GM21717 (cell line): ENCODE data around the gene RBM18.

Source experiments
- ATAC-seq: cut with Tn5 transposase; IDR thresholded peaks from one replicate; pipeline ENCODE4 v1.9.1; 2021; ENCODE audit warnings: mild to moderate bottlenecking, moderate library complexity; ENCODE audit not compliant: unreplicated experiment

RBM18 gene

GRCh38 chr9:122261469-122261881, 3.2 kb downstream of the RBM18 start:
- ATAC-seq = no peak

- no peak for ATAC-seq
Measured at GRCh38 chr9:122258886-122259415, 5.7 kb downstream of the RBM18 start.

DNA sequence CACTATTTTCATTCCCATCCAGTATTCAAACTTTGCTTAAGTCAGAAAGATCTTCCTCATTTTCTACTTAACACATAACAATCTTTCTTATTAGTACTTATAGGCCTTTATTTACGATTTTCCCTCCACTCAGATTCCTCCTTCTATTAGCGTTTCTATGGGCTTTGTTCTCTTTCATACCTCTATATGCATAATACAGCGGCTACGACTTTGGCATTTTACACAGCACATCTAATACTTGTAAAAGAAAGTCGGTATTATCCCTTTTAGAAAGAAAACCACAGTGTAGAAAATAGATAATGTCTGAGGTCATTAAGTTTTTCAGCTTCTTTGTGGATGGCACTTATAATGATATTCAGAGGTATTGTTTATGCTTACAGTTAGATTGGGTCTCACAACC, 8.4 kb downstream of the RBM18 start:
- ATAC-seq = no peak

- no peak for ATAC-seq
Measured at GRCh38 chr9:122254761-122255160, 9.9 kb downstream of the RBM18 start.

DNA sequence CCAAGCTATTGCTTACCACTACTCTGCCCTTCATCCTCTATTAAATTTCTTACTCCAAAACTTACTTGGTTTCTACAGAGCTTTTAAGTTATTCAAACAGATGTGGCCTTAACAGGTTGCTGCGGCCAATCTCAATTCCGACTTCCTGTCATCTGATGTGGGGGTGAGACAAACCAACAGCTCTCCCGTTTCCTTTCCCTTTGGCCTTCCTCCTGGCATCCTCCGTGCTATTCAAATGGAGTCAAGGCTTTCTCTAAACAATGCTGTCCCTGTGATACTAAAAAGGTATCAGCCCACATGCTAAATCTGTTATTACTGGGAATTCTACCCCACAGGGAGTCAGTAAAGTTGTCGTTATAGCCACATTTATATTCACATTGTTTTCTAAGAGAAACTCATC, 11.8 kb downstream of the RBM18 start:
- ATAC-seq = no peak

DNA sequence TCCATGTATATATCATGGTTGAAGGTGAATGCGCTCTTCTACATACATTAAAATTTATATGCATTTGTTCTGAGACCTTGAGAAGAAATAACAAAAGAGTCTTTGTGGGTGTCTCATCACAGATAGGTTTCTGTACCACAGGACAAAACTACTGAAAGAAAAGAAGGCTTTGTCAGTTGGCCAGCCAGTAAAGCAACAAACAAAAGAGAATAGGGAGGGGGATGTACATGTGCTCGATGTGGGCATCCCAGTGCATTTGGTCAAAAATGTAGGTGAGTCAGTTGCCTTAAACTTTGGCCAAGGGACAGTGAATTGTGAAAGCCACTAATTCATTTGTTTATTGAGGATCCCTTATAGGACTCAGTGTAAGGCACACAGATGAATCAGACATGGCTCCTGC, 13.3 kb downstream of the RBM18 start:
- ATAC-seq = no peak

- ATAC-seq = no peak
Measured at GRCh38 chr9:122248448-122248865, 16.2 kb downstream of the RBM18 start.

DNA sequence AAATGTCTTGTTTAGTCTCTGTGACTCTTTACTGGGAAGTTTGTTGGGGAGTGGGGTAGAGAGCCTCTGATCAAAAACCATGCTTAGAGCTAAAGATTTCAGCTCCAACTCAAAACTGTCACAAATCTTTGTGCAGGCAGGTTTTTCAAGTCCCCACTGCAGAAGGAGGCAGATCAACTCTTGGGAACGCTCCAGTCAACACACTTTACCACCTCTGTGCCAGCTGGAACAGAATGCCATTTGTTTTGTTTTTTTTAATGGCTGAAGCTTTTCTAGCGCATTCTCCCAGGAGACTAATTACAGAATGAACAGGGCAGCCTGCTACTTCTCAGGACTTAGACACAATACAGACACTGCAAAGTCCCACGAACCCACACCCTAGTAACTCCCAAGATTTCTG, 18.0 kb downstream of the RBM18 start:
- ATAC-seq = no peak

DNA sequence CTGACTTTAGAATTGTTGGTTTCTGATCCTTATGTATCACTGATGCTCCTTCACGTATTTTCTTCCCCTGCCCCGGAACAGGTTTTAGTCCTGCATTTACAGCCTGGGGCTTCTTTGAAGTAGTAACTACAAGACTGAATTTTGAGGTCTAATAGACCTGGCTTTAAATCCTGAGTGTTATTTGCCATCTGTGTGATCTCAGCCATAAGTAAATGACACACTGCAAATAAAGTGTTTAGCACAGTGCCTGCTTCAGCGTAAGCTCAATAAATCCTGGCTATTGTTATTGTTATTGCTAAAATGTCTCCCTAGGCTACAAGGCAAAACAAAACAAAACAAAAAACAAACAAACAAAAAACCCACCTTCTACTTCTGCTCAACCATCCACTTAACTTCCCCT, 20.3 kb downstream of the RBM18 start:
- no peak for ATAC-seq

GRCh38 chr9:122239722-122240121, 24.9 kb downstream of the RBM18 start:
- no peak for ATAC-seq

- ATAC-seq = no peak
Measured at GRCh38 chr9:122236681-122237080, 28.0 kb downstream of the RBM18 start.

DNA sequence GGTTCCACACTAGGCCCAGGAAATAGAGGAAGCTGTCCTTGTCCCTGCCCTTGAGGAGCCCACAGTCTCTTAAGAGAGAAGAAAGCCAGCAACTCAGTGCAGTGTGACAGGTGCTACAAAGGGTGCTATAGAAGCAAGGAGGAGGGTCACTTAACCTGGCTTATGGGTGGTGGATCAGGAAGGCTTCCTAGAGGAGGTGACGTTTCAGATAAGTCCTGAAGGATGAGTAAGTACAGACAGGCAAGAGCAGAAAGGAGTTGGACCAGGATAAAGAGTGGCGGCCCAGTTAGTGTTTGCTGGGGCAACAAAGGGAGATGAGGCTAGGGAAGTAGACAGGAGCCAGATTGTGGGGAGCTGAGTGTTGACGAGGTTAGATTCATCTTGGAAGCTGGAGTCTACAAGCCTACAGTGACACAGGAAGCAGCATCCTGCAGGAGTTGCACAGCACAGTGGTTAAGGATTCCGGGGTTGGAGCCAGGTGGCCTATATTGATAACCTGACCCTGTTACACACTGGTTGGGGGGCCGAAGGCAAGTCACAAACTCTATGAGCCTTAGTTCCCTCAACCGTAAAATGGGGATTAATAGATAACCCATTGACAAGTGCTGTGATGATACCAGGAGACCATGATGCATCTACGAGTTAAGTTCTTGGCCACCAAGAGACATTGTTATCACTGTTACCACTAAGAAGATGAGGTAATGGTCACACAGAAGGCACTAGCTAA, 30.5 kb downstream of the RBM18 start:
- no peak for ATAC-seq

DNA sequence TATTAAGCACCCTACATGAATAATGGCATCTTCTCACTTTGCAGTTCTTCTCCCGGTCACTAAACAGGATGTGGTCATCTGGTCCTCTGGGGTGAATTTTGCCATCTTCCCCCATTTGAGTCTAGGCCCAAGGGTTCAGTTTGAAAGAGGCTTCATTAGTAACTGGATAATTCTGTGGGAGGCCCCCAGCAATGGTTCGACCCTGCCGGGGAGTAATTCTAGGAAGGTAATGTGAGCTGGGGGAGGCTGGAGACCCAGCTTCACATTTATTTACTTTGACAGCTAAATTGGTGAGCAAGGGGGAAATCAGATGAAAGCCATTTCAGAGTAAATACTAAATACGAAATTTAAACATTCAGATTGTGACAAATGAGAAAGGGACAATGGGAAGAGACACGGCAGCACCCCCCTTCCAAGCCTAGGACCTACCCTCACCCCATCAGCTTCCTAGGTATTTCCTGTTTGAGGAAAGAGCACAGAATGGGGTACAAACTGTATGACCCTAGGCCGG, 31.8 kb downstream of the RBM18 start:
- no peak for ATAC-seq

DNA sequence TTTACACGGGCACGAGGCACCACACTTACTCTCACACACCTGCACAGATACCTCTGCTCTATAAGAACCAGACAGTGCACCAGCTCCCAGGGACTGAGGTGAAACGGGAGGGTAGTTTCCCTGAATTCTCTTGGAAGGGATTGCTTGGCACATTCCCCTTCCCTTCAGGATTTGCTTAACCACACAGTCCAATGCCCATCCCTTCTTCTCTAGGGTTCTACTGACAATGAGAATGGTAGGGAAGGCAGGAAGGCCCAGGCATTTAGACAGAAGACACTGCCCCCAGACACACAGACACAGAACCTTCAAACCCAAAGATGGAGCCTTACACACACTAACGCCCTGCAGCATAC, 35.2 kb downstream of the RBM18 start:
- ATAC-seq = no peak

GRCh38 chr9:122228568-122229484, 35.8 kb downstream of the RBM18 start, which contains the start of gene LHX6:
Gene LHX6 (minus strand): TSS chr9:122228957. CDS start chr9:122228740, 217 bp downstream.
- no peak for ATAC-seq

DNA sequence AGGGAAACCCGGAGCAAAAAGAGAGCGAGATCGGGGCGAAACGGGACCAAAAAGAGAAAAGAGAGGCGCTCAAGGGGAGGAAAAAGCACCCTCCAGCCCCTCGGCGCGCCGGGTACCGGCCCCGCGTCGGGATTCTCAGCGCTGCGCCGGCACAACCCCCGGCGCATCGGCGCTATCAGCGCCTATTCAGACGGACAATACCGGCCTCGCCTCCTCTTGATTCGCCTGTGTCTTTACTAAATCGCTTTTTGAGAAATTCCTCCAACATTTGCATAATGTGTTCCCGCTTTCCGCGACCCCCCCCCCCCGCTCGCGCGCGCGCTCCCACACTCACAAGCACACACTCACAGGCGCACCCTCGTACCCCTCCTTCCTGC, 36.5 kb downstream of the RBM18 start:
- ATAC-seq = no peak

DNA sequence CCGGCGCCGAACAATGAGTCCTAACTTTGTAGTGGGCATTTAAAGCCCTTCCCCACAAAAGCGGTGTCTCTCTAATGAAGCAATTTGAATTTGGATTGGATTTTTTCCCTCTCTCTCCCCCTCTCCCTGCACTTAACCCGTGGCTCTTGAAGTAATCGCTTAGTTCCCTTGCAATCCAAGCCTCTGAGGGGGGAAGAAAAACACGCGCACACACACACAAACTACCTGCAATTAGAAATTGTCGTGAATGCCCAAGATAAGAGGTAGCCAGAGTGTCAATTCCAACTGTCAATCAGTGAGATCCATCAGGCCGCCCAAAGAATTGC, 37.1 kb downstream of the RBM18 start:
- no peak for ATAC-seq

DNA sequence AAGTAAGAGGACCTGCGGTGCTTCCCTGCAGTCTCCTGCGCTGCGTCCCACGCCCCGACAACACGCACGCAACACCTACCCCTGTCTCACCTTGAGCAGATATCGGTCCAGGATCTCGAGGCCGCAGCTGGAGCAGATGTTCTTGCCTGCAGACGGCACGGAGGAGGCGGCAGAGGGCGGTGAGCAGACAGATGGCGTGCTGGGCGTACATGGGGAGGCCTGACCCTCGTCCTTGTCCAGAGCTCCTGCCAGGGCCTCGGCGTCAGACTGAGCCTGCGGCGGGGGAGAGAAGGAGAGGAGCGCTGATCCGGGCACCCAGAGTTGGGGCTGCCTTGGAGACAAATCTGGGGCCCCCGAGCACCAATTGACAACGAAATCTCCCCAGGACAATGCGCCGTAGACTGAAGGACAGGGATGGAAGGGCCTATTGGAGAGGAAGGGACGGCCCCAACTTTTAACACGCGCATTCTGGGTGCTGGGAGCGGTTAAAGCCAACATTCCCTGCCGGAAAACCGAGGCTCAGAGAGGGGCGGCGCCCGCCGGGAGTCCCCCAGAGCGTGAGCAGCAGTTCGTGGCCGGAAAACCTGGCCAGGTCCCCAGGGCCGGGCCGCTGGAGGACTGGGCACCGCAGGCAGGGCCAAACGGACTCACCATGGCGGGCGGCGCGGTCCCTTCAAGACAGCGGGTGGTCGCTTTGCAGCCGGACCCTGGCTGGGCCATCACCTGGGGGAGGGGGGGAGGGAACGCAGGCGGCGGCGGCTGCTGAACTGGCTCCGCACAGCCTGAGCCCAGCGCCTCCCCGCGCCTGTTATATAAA, 37.7 kb downstream of the RBM18 start:
- ATAC-seq = no peak

GRCh38 chr9:122226142-122226757, 38.4 kb downstream of the RBM18 start:
- no peak for ATAC-seq

- ATAC-seq = no peak
Measured at GRCh38 chr9:122225312-122226141, 39.1 kb downstream of the RBM18 start.
